Measurements from ENCODE around the gene SYTL3.

GRCh38 chr6:158813032-158813431 lies 163.2 kb downstream of the SYTL3 start:
- no peak for TF ChIP-seq CTCF (IDR thresholded peaks at IDR 0.05)
- TF ChIP-seq POLR2A (IDR thresholded peaks at IDR 0.05), result no peak
- no peak for TF ChIP-seq POLR2AphosphoS5 (IDR thresholded peaks at IDR 0.05)

Data from stomach (tissue), 4 donors.